GM23248 (cell line): ENCODE data around the gene MUC13. TPM values are rescaled to one million over a fixed set of nuclear protein-coding genes. Genes with fewer than 3 reads are reported as not detected.

ENCODE experiments used
- DNase-seq: peaks from one replicate; pipeline ENCODE4 v3.0.0-alpha.2; 2015
- H2AFZ ChIP-seq: fragments of 200-600 bp; sonication (generic); 2 replicates; pipeline ENCODE4 v1.6.1; 2016; ENCODE audit warnings: antibody characterized with exemption
- H3F3A ChIP-seq: fragments of 200-600 bp; sonication (generic); 2 replicates; pipeline ENCODE4 v1.6.1; 2016; ENCODE audit warnings: mild to moderate bottlenecking, antibody characterized with exemption, mixed run types; ENCODE audit not compliant: insufficient read depth
- H3K27ac ChIP-seq: fragments of 200-600 bp; sonication (generic); 2 replicates; pipeline ENCODE4 v1.5.1; 2016; ENCODE audit warnings: mild to moderate bottlenecking
- H3K27me3 ChIP-seq: fragments of 200-600 bp; sonication (generic); replicated peaks from 2 replicates; pipeline ENCODE4 v1.6.1; 2016; ENCODE audit warnings: mild to moderate bottlenecking; ENCODE audit not compliant: insufficient read depth
- H3K36me3 ChIP-seq: fragments of 200-600 bp; sonication (generic); 2 replicates; pipeline ENCODE4 v1.6.1; 2016; ENCODE audit warnings: low read depth, mild to moderate bottlenecking
- H3K4me1 ChIP-seq: fragments of 200-600 bp; sonication (generic); 2 replicates; pipeline ENCODE4 v1.6.1; 2016; ENCODE audit warnings: mild to moderate bottlenecking; ENCODE audit not compliant: insufficient read depth
- H3K4me2 ChIP-seq: fragments of 200-600 bp; sonication (generic); one replicate; pipeline ENCODE4 v1.6.1; 2016; ENCODE audit warnings: mild to moderate bottlenecking; ENCODE audit not compliant: unreplicated experiment
- H3K4me3 ChIP-seq: fragments of 200-600 bp; sonication (generic); 2 replicates; pipeline ENCODE4 v1.5.1; 2016; ENCODE audit warnings: mild to moderate bottlenecking
- H3K79me2 ChIP-seq: fragments of 200-600 bp; sonication (generic); 2 replicates; pipeline ENCODE4 v1.6.1; 2016; ENCODE audit warnings: mild to moderate bottlenecking; ENCODE audit not compliant: insufficient read depth
- H3K9ac ChIP-seq: fragments of 200-600 bp; sonication (generic); 2 replicates; pipeline ENCODE4 v1.6.1; 2016; ENCODE audit warnings: mild to moderate bottlenecking
- H3K9me2 ChIP-seq: fragments of 200-600 bp; sonication (generic); 2 replicates; pipeline ENCODE4 v1.6.1; 2016; ENCODE audit warnings: mixed run types, mild to moderate bottlenecking, moderate library complexity; ENCODE audit not compliant: insufficient read depth
- H3K9me3 ChIP-seq: fragments of 200-600 bp; sonication (generic); one replicate; pipeline ENCODE4 v1.6.1; 2017; ENCODE audit warnings: low read depth
- H4K20me1 ChIP-seq: fragments of 200-600 bp; sonication (generic); 2 replicates; pipeline ENCODE4 v1.6.0; 2016; ENCODE audit not compliant: insufficient read depth
- EZH2 ChIP-seq: fragments of 200-600 bp; sonication (generic); IDR thresholded peaks from 2 replicates; pipeline ENCODE4 v1.6.1; 2018; ENCODE audit warnings: antibody characterized with exemption, mild to moderate bottlenecking; ENCODE audit not compliant: insufficient read depth, poor library complexity, severe bottlenecking
- EZH2phosphoT487 ChIP-seq: fragments of 200-600 bp; sonication (generic); IDR thresholded peaks from 2 replicates; pipeline ENCODE4 v1.6.1; 2018; ENCODE audit warnings: antibody characterized with exemption, moderate library complexity, mild to moderate bottlenecking, low read depth; ENCODE audit not compliant: insufficient read depth
- WGBS, 2 experiments: methylation state at CpG; one replicate each; pipeline ENCODE4 v1.1.6; 2015 to 2017; ENCODE audit warnings: low lambda C conversion rate in 2 of 2, low coverage in 1 of 2; ENCODE audit errors: missing lambda C conversion rate in 2 of 2; 5-methylcytosine and 5-hydroxymethylcytosine counted together
- in situ Hi-C: fragments of 300-500 bp; cut with MboI; formaldehyde crosslinking; loops from 2 replicates; pipeline ENCODE4 v1.15.0; 2020
- polyA plus RNA-seq: library from polyadenylated mRNA; unstranded; fragments of >200 nt; fragmentation: Nextera tagmentation; extraction: Ambion mirVana; gene quantifications from 2 replicates; pipeline ENCODE4 v1.2.1, GENCODE V29; 2016
- total RNA-seq: library from RNA; depleted of rRNA; stranded (reverse); fragments of >200 nt; shearing (Covaris generic); gene quantifications from 2 replicates; pipeline ENCODE4 v1.2.3, GENCODE V29; 2014

The MUC13 gene
- total and polyA plus RNA-seq, 2 experiments from 2014 or later: 0.18 to 0.32 TPM

- no peak overlapping the region for H2AFZ ChIP-seq
- H3K4me2 ChIP-seq: peak overlapping the region; percentile 80
- H3K4me3 ChIP-seq: no peak overlapping the region
- H4K20me1 ChIP-seq: 0 out of 2 replicates have a peak, but pooled peaks cover 5% of the 10 kb centered on the region
- peaks cover 7% of the 10 kb centered on the region; the same call in 1 of the 2 replicates for H3K36me3 ChIP-seq
- peak overlapping the region; percentile 77 for H3K27ac ChIP-seq
- peaks cover 50% of the 10 kb centered on the region for H3F3A ChIP-seq
- peak overlapping the region; percentile 54 for H3K9ac ChIP-seq
- peaks cover 62% of the 10 kb centered on the region for H3K4me1 ChIP-seq
- H3K27me3 ChIP-seq: no peaks in the 10 kb centered on the region
- in situ Hi-C loops: no loop called here
- peaks cover 90% of the 10 kb centered on the region for H3K79me2 ChIP-seq
- H3K9me2 ChIP-seq: no peaks in the 10 kb centered on the region
- DNase-seq: no peak
- no peaks in the 10 kb centered on the region for H3K9me3 ChIP-seq
- TF ChIP-seq EZH2 (no peak), EZH2phosphoT487 (no peak)
- WGBS, 2 experiments: 84 to 93% methylated on average over 3 of the region's 3 CpGs
These were observed 56.9 kb downstream of the MUC13 start for GRCh38 chr3:124877674-124878073.

GRCh38 chr3:124876401-124876878 lies 58.1 kb downstream of the MUC13 start:
- H3K79me2 ChIP-seq: peaks cover 87% of the 10 kb centered on the region
- peaks cover 7% of the 10 kb centered on the region for H3K36me3 ChIP-seq
- H3K9me2 ChIP-seq: no peaks in the 10 kb centered on the region
- in situ Hi-C loops: no loop called here
- no peak for TF ChIP-seq EZH2phosphoT487
- no peak for TF ChIP-seq EZH2
- H3K9ac ChIP-seq: no peak overlapping the region
- no peaks in the 10 kb centered on the region for H3K27me3 ChIP-seq
- H3F3A ChIP-seq: peaks cover 40% of the 10 kb centered on the region
- no peak for DNase-seq
- WGBS, 2 experiments: 75 to 77% methylated on average over 3 of the region's 3 CpGs
- peaks cover 52% of the 10 kb centered on the region for H3K4me1 ChIP-seq
- no peak overlapping the region for H3K27ac ChIP-seq
- H3K4me2 ChIP-seq: no peak overlapping the region
- 0 out of 2 replicates have a peak, but pooled peaks cover 5% of the 10 kb centered on the region for H4K20me1 ChIP-seq
- H3K9me3 ChIP-seq: no peaks in the 10 kb centered on the region
- H2AFZ ChIP-seq: no peak overlapping the region
- H3K4me3 ChIP-seq: no peak overlapping the region

- 0 out of 2 replicates have a peak, but pooled peaks cover 5% of the 10 kb centered on the region for H4K20me1 ChIP-seq
- no peak overlapping the region for H2AFZ ChIP-seq
- no peak for DNase-seq
- H3F3A ChIP-seq: peaks cover 12% of the 10 kb centered on the region
- H3K36me3 ChIP-seq: peaks cover 11% of the 10 kb centered on the region
- no peaks in the 10 kb centered on the region for H3K27me3 ChIP-seq
- no peak overlapping the region for H3K4me3 ChIP-seq
- peaks cover 31% of the 10 kb centered on the region for H3K4me1 ChIP-seq
- peaks cover 97% of the 10 kb centered on the region for H3K79me2 ChIP-seq
- no peaks in the 10 kb centered on the region for H3K9me2 ChIP-seq
- no peak overlapping the region for H3K9ac ChIP-seq
- no peak overlapping the region for H3K4me2 ChIP-seq
- no peak overlapping the region for H3K27ac ChIP-seq
- 88 to 100% methylated on average over 1 of the region's 1 CpG for WGBS, 2 experiments
- H3K9me3 ChIP-seq: no peaks in the 10 kb centered on the region
- in situ Hi-C loops: no loop called here
- TF ChIP-seq EZH2phosphoT487 (no peak), EZH2 (no peak)
These were observed 61.3 kb downstream of the MUC13 start for GRCh38 chr3:124873226-124873625.

GRCh38 chr3:124867511-124867910 lies 67.0 kb downstream of the MUC13 start:
- Histone ChIP-seq H3K9ac (no peak overlapping the region), H3K9me2 (no peaks in the 10 kb centered on the region), H3K27me3 (no peaks in the 10 kb centered on the region), H3F3A (no peaks in the 10 kb centered on the region), H3K4me1 (no peaks in the 10 kb centered on the region), H3K4me3 (no peak overlapping the region), H3K9me3 (no peaks in the 10 kb centered on the region), H2AFZ (no peak overlapping the region), H3K79me2 (peaks cover 97% of the 10 kb centered on the region), H3K4me2 (no peak overlapping the region), H3K36me3 (peaks cover 7% of the 10 kb centered on the region), H4K20me1 (no peaks in the 10 kb centered on the region), H3K27ac (no peak overlapping the region)
- DNase-seq: no peak
- in situ Hi-C loops: no loop called here
- 98 to 99% methylated on average over 3 of the region's 3 CpGs for WGBS, 2 experiments
- TF ChIP-seq EZH2phosphoT487: no peak
- no peak for TF ChIP-seq EZH2

GRCh38 chr3:124862006-124862405 lies 72.5 kb downstream of the MUC13 start:
- 77 to 86% methylated on average over 2 of the region's 2 CpGs for WGBS, 2 experiments
- H3K27me3 ChIP-seq: no peaks in the 10 kb centered on the region
- peaks cover 70% of the 10 kb centered on the region for H3K79me2 ChIP-seq
- H3F3A ChIP-seq: peaks cover 49% of the 10 kb centered on the region
- no peaks in the 10 kb centered on the region for H4K20me1 ChIP-seq
- H3K4me3 ChIP-seq: no peak overlapping the region
- H3K27ac ChIP-seq: no peak overlapping the region
- H3K4me2 ChIP-seq: no peak overlapping the region
- no peak for DNase-seq
- no peaks in the 10 kb centered on the region for H3K9me2 ChIP-seq
- H3K4me1 ChIP-seq: peaks cover 43% of the 10 kb centered on the region
- in situ Hi-C loops: no loop called here
- no peak overlapping the region for H2AFZ ChIP-seq
- no peak overlapping the region for H3K9ac ChIP-seq
- H3K36me3 ChIP-seq: peaks cover 2% of the 10 kb centered on the region; the same call in 1 of the 2 replicates
- no peaks in the 10 kb centered on the region for H3K9me3 ChIP-seq
- TF ChIP-seq EZH2phosphoT487 (no peak), EZH2 (no peak)
